GM18505 (cell line): Measurements from ENCODE around the gene ICA1.
A peak's percentile ranks its signal among the peaks of the same experiment; 100 is the strongest.

Source experiments
- ATAC-seq: cut with Tn5 transposase; IDR thresholded peaks from one replicate; pipeline ENCODE4 v1.9.1; 2021; ENCODE audit not compliant: unreplicated experiment
- POLR2A ChIP-seq: IDR thresholded peaks from 4 replicates; pipeline ENCODE4 v1.6.1; 2011; ENCODE audit warnings: borderline replicate concordance; ENCODE audit not compliant: insufficient read depth, insufficient read length; ENCODE audit errors: extremely low read depth

The ICA1 gene

GRCh38 chr7:8284606-8285005 is 22.6 kb upstream of the ICA1 start:
- ATAC-seq: no peak

GRCh38 chr7:8283968-8284367 is 22.0 kb upstream of the ICA1 start:
- no peak for ATAC-seq
- TF ChIP-seq POLR2A: no peak

More at GRCh38 chr7:8284606-8285005, 22.6 kb upstream of the ICA1 start:
- TF ChIP-seq POLR2A: no peak

GRCh38 chr7:8282871-8283270 is 20.9 kb upstream of the ICA1 start:
- no peak for TF ChIP-seq POLR2A
- no peak for ATAC-seq

- no peak for ATAC-seq
- TF ChIP-seq POLR2A: no peak
Observed at GRCh38 chr7:8282162-8282561, 20.2 kb upstream of the ICA1 start.

- ATAC-seq: no peak
Observed at GRCh38 chr7:8278183-8278582, 16.2 kb upstream of the ICA1 start.

GRCh38 chr7:8277394-8277982 is 15.5 kb upstream of the ICA1 start:
- TF ChIP-seq POLR2A: no peak
- no peak for ATAC-seq

More at GRCh38 chr7:8278183-8278582, 16.2 kb upstream of the ICA1 start:
- TF ChIP-seq POLR2A: no peak

- ATAC-seq: no peak
- no peak for TF ChIP-seq POLR2A
Observed at GRCh38 chr7:8274589-8274988, 12.6 kb upstream of the ICA1 start.

GRCh38 chr7:8271960-8272359 is 10.0 kb upstream of the ICA1 start:
- no peak for TF ChIP-seq POLR2A
- ATAC-seq: no peak

- no peak for TF ChIP-seq POLR2A
- no peak for ATAC-seq
Observed at GRCh38 chr7:8263048-8263447, 1.1 kb upstream of the ICA1 start.

GRCh38 chr7:8260871-8261694 is 884 bp downstream of the ICA1 start:
- no peak for TF ChIP-seq POLR2A
- ATAC-seq: peak; percentile 22

GRCh38 chr7:8259586-8260222 is 2.3 kb downstream of the ICA1 start:
- no peak for TF ChIP-seq POLR2A
- no peak for ATAC-seq

- no peak for TF ChIP-seq POLR2A
- ATAC-seq: no peak
Observed at GRCh38 chr7:8258734-8259133, 3.2 kb downstream of the ICA1 start.

GRCh38 chr7:8258166-8258565 is 3.8 kb downstream of the ICA1 start:
- TF ChIP-seq POLR2A: no peak
- ATAC-seq: no peak
